GF-D8 (cell line): Measurements from ENCODE around the gene SORCS2.

Experiments used
- DNase-seq: peaks from one replicate; lab custom pipeline; 2025; lab: John Stamatoyannopoulos, UW

Gene SORCS2

DNA sequence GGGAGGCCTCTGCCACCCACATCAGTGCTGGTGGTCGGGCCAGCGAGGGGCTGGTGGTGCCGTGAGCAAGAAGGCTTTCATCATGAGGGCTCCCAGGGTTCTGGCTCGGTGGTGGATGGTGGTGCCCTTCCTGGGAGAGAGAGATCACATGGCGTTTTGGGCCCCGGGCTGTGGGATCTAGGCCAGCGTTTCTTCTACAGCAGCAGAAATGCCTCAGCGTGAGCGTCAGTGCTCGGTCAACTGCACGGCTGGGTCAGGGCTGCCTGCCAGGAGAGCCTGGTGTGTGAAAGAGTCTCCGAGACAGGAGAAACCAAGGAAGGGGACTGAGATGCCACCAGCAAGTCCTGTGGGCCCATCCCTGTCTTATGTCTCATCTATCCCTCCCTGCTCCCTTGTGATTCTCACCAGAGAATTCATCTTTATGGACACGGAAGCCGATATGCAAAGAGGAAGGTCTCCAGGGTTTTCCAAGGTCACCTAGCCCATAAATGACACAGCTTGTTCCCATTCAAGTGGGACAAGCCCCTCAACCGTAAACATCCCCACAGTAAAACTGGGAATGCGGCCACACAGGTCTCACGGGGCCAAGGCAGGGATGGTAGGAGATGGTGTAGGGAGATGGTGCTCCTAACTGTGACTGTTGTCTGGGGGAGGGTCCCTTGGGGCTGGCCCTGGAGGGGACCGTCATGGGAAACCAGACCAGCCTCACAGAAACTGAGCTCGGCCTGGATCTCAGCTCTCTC, 99.2 kb downstream of the SORCS2 start:
- no peak for DNase-seq

DNA sequence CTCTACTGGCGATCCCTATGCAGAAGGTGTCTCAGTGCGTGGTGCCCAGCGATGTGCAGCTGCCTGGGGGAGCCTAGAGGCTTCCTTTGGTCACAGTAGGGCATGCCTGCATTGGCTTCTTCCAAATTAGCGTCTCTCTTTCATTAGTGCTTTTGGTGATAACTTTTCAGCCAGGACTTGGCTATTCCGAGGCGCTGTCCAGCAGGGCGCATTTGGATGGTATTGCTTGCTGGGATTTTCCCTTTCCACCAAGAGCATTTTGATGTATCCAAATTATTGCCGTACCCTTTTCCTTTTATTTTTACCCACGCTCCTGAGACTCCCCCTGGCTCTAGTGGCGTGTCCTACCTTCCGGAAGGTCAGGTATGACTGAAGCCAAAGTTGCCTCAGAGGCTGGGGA, 101.4 kb downstream of the SORCS2 start:
- no peak for DNase-seq

DNA sequence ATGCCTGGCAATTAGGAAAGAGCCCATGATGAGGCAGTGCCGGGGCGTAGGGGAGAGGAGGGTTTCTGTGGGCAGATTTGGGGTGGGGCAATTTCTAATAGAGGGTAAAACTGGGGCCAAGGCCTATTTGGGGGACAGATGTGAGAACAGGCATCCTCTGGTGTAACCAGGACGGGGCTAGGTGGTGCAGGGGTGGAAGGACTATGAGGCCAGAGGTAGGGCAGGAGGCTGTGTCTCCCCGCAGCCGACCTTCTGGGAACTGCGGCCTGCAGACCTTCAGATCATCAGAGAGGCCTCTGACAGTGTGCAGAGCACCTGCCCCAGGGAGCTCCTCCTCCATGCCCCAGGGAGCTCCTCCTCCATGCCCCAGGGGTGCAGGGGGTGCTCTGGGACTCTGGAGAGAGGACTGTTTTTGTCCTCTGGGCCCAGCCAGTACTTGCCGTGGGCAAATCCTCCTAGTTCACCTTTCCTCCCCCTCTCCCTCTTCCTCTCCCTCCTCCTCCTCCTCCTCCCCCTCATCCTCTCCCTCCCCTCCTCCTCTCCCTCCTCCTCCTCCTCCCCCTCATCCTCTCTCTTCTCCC, 101.9 kb downstream of the SORCS2 start:
- DNase-seq: no peak

DNA sequence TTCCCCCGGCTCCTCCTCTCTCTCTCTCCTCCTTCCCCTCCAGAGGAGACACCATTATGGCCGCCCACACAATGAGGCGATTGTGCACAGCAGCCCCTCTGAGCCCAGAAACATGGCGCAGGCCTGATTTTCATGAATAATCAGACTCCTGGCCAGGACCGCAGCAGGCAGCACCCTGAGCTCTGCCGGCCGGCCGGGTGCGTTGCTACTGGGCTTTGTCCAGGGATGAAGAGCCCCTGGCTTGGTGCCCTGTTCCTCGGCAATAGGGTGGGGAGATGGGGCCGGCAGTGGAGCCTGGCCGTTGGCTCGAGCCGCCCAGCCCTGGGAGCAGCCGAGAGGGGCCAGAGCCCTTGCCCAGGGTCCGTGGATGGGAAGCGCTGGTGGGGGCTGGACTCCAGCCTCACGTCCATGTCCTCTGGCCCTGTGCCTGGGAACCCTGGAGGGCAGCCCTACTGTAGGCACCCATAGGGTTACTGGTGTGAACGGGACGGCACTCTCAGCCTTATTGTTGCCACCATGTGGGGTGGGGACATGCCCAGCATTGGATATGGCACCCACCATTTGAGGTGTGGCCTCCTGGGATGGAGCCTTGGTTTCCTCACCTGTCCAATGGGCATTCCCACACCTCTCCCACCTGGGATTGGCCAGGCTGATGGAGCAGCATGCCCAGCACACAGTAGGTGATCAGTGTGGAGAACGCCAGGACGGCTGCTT, 103.0 kb downstream of the SORCS2 start:
- DNase-seq: no peak

- DNase-seq: no peak
These were observed 103.7 kb downstream of the SORCS2 start for GRCh38 chr4:7295911-7296660.

- no peak for DNase-seq
These were observed 104.5 kb downstream of the SORCS2 start for GRCh38 chr4:7296661-7297335.

GRCh38 chr4:7297374-7297773, 105.0 kb downstream of the SORCS2 start:
- no peak for DNase-seq

DNA sequence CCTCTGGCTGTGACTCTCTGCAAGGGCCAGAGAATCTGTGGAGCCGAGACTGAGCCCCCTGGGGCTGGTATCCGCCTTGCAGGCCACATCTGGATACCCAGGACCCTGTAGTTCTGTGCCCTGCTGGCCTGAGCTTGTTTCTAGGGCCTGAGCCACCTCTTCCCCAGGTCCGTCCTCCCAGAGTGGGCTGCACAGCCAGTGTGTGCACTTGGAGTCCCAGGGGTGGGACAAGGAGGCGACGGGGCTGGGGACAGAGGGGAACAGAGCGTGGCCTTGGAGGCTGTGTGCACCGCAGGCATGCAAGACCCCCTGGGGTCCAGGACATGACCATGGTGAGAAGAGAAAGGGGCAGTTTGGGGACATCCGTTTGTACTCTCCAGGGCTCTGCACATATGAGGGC, 105.5 kb downstream of the SORCS2 start:
- DNase-seq: no peak

DNA sequence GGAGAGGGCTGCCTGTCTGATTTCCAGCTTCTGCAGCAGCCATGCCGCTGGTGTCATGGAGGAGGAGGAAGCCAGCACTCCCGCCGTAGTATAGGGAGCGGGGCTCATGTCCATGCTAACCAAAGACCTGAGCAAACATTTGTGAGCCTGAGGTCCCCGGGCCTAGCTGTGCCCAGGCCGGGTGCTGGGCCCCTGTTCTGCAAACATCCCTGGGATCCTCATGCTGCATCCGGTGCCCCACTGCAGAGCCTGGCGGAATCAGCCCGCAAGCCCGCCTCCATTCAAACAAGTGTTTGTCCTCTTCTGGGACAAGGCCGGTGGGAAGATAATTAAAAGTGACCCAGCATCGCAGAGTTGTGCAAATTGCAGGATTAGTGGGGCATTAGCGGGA, 106.3 kb downstream of the SORCS2 start:
- no peak for DNase-seq

- DNase-seq: no peak
These were observed 106.9 kb downstream of the SORCS2 start for GRCh38 chr4:7299010-7299907.

- no peak for DNase-seq
These were observed 107.8 kb downstream of the SORCS2 start for GRCh38 chr4:7299908-7300710.

- no peak for DNase-seq
These were observed 108.4 kb downstream of the SORCS2 start for GRCh38 chr4:7300711-7301095.

DNA sequence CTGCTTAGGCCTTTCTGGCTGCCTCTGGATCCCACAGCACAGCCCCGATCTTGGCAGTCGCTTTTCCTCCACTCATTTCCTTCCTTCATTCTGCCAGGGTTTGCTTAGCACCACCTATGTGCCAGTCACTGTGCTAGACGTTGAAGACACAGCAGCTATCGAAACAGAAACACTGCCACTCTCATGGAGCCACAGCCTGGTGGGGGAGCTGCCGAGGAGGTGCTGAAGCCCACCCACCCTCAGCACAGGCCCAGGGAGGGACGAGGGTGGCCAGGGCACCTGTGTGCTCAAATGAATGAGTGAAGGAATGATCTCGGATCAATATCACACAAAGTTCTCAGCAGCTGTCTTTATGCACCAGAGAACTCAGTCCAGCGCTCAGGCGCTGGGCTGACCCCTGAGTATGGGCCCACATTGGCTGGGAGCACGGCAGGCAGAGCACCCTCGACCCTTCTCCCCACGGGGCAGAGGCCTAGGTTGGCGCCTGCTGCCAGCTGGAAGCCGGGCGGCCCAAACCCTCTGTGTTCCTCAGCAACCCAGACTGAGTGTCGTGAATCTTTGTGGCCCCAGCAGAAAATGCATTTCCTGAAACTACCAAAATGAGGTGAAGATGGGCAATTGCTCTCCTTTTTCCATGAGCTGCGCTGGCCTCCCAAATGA, 108.9 kb downstream of the SORCS2 start:
- DNase-seq: no peak

DNA sequence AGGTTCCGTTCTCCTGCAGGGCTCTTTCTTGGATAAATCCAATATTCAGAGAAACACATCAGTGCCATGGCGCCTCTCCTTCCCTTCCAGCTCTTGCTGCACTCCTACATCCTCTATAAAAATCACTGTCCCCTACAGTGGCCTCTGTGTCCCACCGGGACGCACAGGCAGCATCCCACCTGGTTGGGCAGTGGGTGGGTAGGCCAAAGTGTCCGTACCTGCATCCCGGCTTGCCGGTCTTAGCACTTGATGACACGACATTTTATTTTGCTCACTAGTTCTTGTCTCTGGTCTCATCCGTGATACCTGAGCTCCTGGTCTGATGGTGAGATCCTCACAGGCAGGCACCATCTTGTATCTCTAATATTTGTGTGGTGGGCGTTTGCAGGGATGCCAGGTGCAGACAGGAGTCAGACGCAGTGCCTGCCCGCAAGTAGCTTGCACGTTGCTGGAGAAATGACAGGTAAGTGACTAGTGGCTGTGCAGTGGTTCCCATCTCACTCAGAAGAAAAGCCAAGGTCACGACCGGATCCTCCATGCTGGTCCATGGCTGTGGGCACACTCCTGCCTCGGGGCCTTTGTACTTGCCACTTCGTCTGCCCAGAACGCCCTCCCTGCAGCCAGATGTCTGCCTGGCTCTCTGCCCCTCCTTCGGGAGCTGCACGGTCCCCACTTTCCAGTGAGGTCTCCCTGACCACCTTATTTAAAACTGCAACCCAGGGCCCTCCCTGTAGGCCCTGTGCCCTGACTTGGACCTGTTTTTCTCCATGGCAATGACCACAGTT, 109.7 kb downstream of the SORCS2 start:
- DNase-seq: no peak

DNA sequence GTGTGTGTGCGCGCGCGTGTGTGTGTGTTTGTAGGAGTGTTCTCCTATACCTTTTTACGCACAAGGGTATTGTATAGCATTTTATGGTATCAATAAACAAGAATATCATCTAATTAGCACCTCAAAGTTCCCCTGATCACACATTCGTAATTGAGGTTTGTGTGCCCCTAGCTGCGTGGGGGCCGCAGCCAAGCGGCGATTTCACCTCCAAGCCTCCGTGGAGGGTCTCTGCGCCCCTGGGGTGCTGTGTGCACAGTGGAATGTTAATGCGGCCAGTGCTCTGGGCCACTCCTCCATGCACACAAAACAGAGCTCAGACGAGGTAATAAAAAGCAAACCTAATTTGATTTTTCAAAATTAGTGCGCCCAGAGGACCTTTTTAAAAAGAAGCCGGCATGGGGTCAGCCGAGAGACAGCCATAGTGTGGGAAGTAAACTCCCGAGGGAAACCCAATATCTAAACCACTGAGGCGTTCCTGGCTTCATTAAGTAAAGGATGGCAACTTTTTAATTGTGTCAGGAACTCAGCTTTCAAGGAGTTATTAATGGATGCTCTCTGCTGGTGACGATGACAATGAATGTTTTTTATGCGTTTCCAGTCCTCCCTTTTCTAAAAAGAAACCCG, 110.6 kb downstream of the SORCS2 start:
- DNase-seq: no peak

GRCh38 chr4:7303561-7303960, 111.2 kb downstream of the SORCS2 start:
- no peak for DNase-seq

DNA sequence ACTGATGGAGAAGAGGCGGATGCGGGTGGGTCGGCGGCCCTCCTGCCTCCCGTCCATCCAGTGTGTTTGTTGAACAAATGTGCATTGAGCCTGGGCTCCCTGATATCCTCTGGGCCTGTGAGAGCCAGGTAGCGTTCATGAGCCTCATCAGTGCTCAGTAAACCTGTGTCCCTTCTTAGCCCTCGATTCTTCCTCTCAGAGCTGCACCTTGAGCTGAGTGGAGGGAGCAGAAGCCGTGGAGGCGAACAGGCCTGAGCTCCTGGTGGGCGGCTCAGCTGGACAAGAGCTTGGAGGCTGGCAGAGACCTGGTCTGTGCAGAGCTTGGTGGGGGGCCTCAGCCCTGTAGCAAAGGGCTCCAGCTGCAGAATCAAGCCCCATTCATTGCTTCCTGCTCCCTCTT, 112.1 kb downstream of the SORCS2 start:
- no peak for DNase-seq
